IMR-90 (cell line): ENCODE data around the gene UBE2QL1. TPM values are rescaled to one million over a fixed set of nuclear protein-coding genes. Genes with fewer than 3 reads are reported as not detected.

Experiments used
- ATAC-seq: fragments of 200-7000 bp; cut with Tn5 transposase; 2 replicates; pipeline ENCODE4 v1.9.1; 2020; ENCODE audit warnings: low read depth, mild to moderate bottlenecking, moderate library complexity
- BruUV-seq: library from RNA; stranded (reverse); fragments of 400-500 nt; replicated peaks from 2 replicates; lab custom pipeline; 2021; lab: Mats Ljungman, UMichigan
- CTCF ChIA-PET: fragments of 300-600 bp; formaldehyde crosslinking; extraction: SDS; loops from one replicate; lab custom pipeline; 2021; ENCODE audit warnings: antibody characterized with exemption; lab: Yijun Ruan, JAX
- POLR2A ChIA-PET: fragments of 300-600 bp; sonication (Branson Sonifier 250); formaldehyde crosslinking; loops from one replicate; lab custom pipeline; 2022; ENCODE audit warnings: antibody characterized with exemption; ENCODE audit not compliant: unreplicated experiment; lab: Charles Lee
- DNase-seq: peaks from one replicate; pipeline ENCODE4 v3.0.0; 2013
- H2AFZ ChIP-seq: replicated peaks from 2 replicates; pipeline ENCODE3; 2013; ENCODE audit warnings: low read length, mild to moderate bottlenecking; ENCODE audit not compliant: poor library complexity
- H2AK5ac ChIP-seq: 2 replicates; pipeline ENCODE4 v1.6.1; 2013; ENCODE audit warnings: low read depth, low read length, inconsistent platforms
- H2AK9ac ChIP-seq: replicated peaks from 2 replicates; pipeline ENCODE3; 2013; ENCODE audit warnings: mild to moderate bottlenecking, low read depth, low read length, moderate library complexity; ENCODE audit not compliant: poor library complexity
- H2BK120ac ChIP-seq: 2 replicates; pipeline ENCODE4 v1.6.1; 2013; ENCODE audit warnings: low read depth, low read length, inconsistent platforms
- H2BK15ac ChIP-seq: 3 replicates; pipeline ENCODE4 v1.6.1; 2013; ENCODE audit warnings: low read depth, low read length, inconsistent platforms
- H2BK20ac ChIP-seq: 2 replicates; pipeline ENCODE4 v1.6.1; 2013; ENCODE audit warnings: low read depth, mild to moderate bottlenecking, inconsistent platforms, low read length, moderate library complexity
- H2BK5ac ChIP-seq: 2 replicates; pipeline ENCODE4 v1.6.1; 2013; ENCODE audit warnings: mild to moderate bottlenecking, low read depth, low read length, inconsistent platforms; ENCODE audit not compliant: poor library complexity, severe bottlenecking
- H3K14ac ChIP-seq: replicated peaks from 2 replicates; pipeline ENCODE4 v1.6.1; 2013; ENCODE audit warnings: low read depth, low read length, inconsistent platforms
- H3K18ac ChIP-seq: 2 replicates; pipeline ENCODE4 v1.6.1; 2013; ENCODE audit warnings: low read depth, low read length, control low read depth
- H3K23ac ChIP-seq: 2 replicates; pipeline ENCODE4 v1.6.1; 2013; ENCODE audit warnings: low read depth, low read length, inconsistent platforms
- H3K27ac ChIP-seq: 2 replicates; pipeline ENCODE4 v1.5.1; 2013; ENCODE audit warnings: mild to moderate bottlenecking, control low read depth, low read length; ENCODE audit not compliant: insufficient read depth
- H3K27me3 ChIP-seq: 2 replicates; pipeline ENCODE4 v1.6.1; 2013; ENCODE audit warnings: low read length; ENCODE audit not compliant: control insufficient read depth, insufficient read depth
- H3K36me3 ChIP-seq: 2 replicates; pipeline ENCODE4 v1.6.1; 2013; ENCODE audit warnings: low read length, mixed read lengths; ENCODE audit not compliant: control insufficient read depth, insufficient read depth
- H3K4ac ChIP-seq: 2 replicates; pipeline ENCODE4 v1.6.1; 2013; ENCODE audit warnings: low read depth, low read length, inconsistent platforms
- H3K4me1 ChIP-seq: 2 replicates; pipeline ENCODE4 v1.6.1; 2013; ENCODE audit warnings: low read length, mixed read lengths; ENCODE audit not compliant: control insufficient read depth, insufficient read depth
- H3K4me2 ChIP-seq: 2 replicates; pipeline ENCODE4 v1.6.1; 2013; ENCODE audit warnings: low read depth, mild to moderate bottlenecking, control low read depth, low read length, moderate library complexity
- H3K4me3 ChIP-seq: 2 replicates; pipeline ENCODE4 v1.5.1; 2013; ENCODE audit warnings: low read depth, mild to moderate bottlenecking, control low read depth, low read length, moderate library complexity; ENCODE audit not compliant: insufficient read depth
- H3K56ac ChIP-seq: 2 replicates; pipeline ENCODE4 v1.6.1; 2013; ENCODE audit warnings: low read length, inconsistent platforms; ENCODE audit not compliant: insufficient read depth; ENCODE audit errors: extremely low read depth
- H3K79me1 ChIP-seq, 2 experiments: 2 replicates each; pipeline ENCODE4 v1.6.1; 2013; ENCODE audit warnings: low read length in 2 of 2, inconsistent platforms in 1 of 2, low read depth in 1 of 2
- H3K9ac ChIP-seq: 2 replicates; pipeline ENCODE4 v1.6.1; 2013; ENCODE audit warnings: low read depth, low read length, control low read depth
- H3K9me1 ChIP-seq: 2 replicates; pipeline ENCODE4 v1.6.1; 2013; ENCODE audit warnings: low read length, inconsistent platforms; ENCODE audit not compliant: insufficient read depth
- H3K9me3 ChIP-seq: 2 replicates; pipeline ENCODE4 v1.6.1; 2013; ENCODE audit warnings: low read length; ENCODE audit not compliant: control insufficient read depth, insufficient read depth
- H4K20me1 ChIP-seq: 2 replicates; pipeline ENCODE4 v1.6.1; 2013; ENCODE audit warnings: low read length, inconsistent platforms; ENCODE audit not compliant: insufficient read depth
- H4K5ac ChIP-seq: 2 replicates; pipeline ENCODE4 v1.6.1; 2013; ENCODE audit warnings: mild to moderate bottlenecking, low read depth, low read length, control low read depth
- H4K8ac ChIP-seq, 2 experiments: 2 replicates each; pipeline ENCODE4 v1.6.1; 2013; ENCODE audit warnings: low read depth in 2 of 2, low read length in 2 of 2, control low read depth in 1 of 2, inconsistent platforms in 1 of 2
- H4K91ac ChIP-seq: 2 replicates; pipeline ENCODE4 v1.6.1; 2013; ENCODE audit warnings: low read depth, low read length, inconsistent platforms; ENCODE audit not compliant: insufficient read depth
- ELK1 ChIP-seq: fragments of 150-350 bp; IDR thresholded peaks from 2 replicates; pipeline ENCODE4 v1.6.1; 2016; ENCODE audit warnings: low read depth, mild to moderate bottlenecking, low read length, moderate library complexity, borderline replicate concordance
- WGBS, 2 experiments: methylation state at CpG; one replicate each; pipeline versions ENCODE4 v1.1.5 to v1.1.7; 2013; ENCODE audit warnings: missing lambda C conversion rate in 2 of 2; ENCODE audit not compliant: insufficient read length in 1 of 2; ENCODE audit errors: extremely low coverage in 2 of 2; 5-methylcytosine and 5-hydroxymethylcytosine counted together
- dilution Hi-C: fragments of 300-500 bp; cut with HindIII; formaldehyde crosslinking; loops from one replicate; pipeline ENCODE4 v1.14.3; 2018; ENCODE audit warnings: low sequenced_read_pairs; ENCODE audit not compliant: unreplicated experiment
- in situ Hi-C: fragments of 300-500 bp; cut with MboI; formaldehyde crosslinking; loops from 3 replicates; pipeline ENCODE4 v1.14.3; 2019; ENCODE audit warnings: low sequenced_read_pairs, inconsistent platforms, mixed read lengths
- intact Hi-C: fragments of 100-400 bp; cut with micrococcal nuclease; formaldehyde crosslinking; loops from 2 replicates; pipeline ENCODE4 v1.10.0; 2022
- polyA plus RNA-seq, 3 experiments: library from polyadenylated mRNA; depleted of rRNA; stranded (reverse); fragments of >200 nt; gene quantifications; 2 replicates each; pipeline ENCODE4 v1.2.3, GENCODE V29; 2012; ENCODE audit warnings: low replicate concordance in 1 of 3
- total RNA-seq: library from RNA; depleted of rRNA; stranded (reverse); fragments of >200 nt; gene quantifications from 2 replicates; pipeline ENCODE4 v1.2.3, GENCODE V29; 2012

The UBE2QL1 gene
- total and polyA plus RNA-seq, 2 of the 4 experiments (the other 2 are of a cell fraction): not detected

DNA sequence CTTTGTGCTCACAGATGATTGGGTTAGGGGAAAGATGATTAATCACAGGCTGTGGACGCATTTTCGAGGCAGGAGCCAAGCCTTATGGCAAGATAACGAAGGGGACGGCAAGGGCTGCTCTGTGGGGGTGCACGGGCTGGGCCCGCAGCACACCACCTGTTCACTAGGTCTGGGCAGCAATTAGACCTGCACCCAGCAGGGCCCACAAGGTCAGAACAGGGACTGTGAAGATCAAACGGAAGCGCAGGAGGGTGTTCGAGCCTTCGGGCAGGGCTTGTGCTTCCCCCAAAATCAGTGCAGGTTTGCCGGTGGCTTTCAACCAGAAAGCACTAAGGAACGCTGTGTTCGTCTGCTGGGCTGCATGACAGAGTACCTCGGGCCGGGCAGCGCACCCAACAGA, 73.7 kb downstream of the UBE2QL1 start:
- Histone ChIP-seq H3K4ac (no peak overlapping the region), H3K27me3 (peaks cover 3% of the 10 kb centered on the region; the same call in 1 of the 2 replicates), H3K9me1 (no peaks in the 10 kb centered on the region), H3K79me1 (no peaks in the 10 kb centered on the region), H3K18ac (no peak overlapping the region), H3K4me3 (no peak overlapping the region), H2AK9ac (no peak overlapping the region), H2BK20ac (no peak overlapping the region), H3K27ac (no peak overlapping the region), H2AK5ac (no peak overlapping the region), H2BK15ac (no peak overlapping the region), H4K5ac (no peak overlapping the region), H3K36me3 (no peaks in the 10 kb centered on the region), H4K91ac (no peak overlapping the region), H3K4me2 (no peak overlapping the region), H4K8ac (no peak overlapping the region), H3K4me1 (no peaks in the 10 kb centered on the region), H3K56ac (no peak overlapping the region), H2BK5ac (no peak overlapping the region), H2BK120ac (no peak overlapping the region), H3K23ac (no peak overlapping the region), H3K9me3 (no peaks in the 10 kb centered on the region), H3K14ac (no peak overlapping the region), H2AFZ (no peak overlapping the region), H3K9ac (no peak overlapping the region), H4K20me1 (no peaks in the 10 kb centered on the region)
- ChIA-PET POLR2A (no interaction called here), CTCF (no interaction called here)
- ATAC-seq (no peak), DNase-seq (no peak)
- in situ Hi-C loops: no loop called here
- intact Hi-C loops: no loop called here
- no TSS peak for BruUV-seq
- dilution Hi-C loops: no loop called here
- WGBS, 2 experiments: 50% methylated on average over 11 of the region's 16 CpGs; no CpG with 5 or more reads in 1 of the 2 experiments
- TF ChIP-seq ELK1: no peak
